ENCODE data around the gene ACOX3.

- TF ChIP-seq ZZZ3 (IDR thresholded peaks at IDR 0.05): no peak
- TF ChIP-seq ILK (tag; IDR thresholded peaks at IDR 0.05; ENCODE audit: borderline replicate concordance, low read depth): no peak
- TF ChIP-seq GABPB2 (CRISPR knock-in tag; conservative IDR thresholded peaks at IDR 0.05): no peak
- TF ChIP-seq PATZ1 (CRISPR knock-in tag; IDR thresholded peaks at IDR 0.05; ENCODE audit: borderline replicate concordance): no peak
Observed at GRCh38 chr4:8362483-8362882, 78.0 kb downstream of the ACOX3 start.

All from K562 (cell line).